ENCODE data around the gene SLC9A8. TPM values are rescaled to one million over a fixed set of nuclear protein-coding genes. Genes with fewer than 3 reads are reported as not detected.
A peak's percentile ranks its signal among the peaks of the same experiment; 100 is the strongest.

SLC9A8 gene
- total and polyA plus RNA-seq, 2 of the 4 experiments (the other 2 are of a cell fraction): 4.1 to 5.0 TPM

GRCh38 chr20:49894073-49894470 is 81.4 kb downstream of the SLC9A8 start:
- no peak for TF ChIP-seq USF2 (IDR thresholded peaks at IDR 0.05; ENCODE audit: low read depth, low read length)
- TF ChIP-seq MAZ (IDR thresholded peaks at IDR 0.05; ENCODE audit: borderline replicate concordance, low read depth, low read length): no peak
- TF ChIP-seq ELK1 (IDR thresholded peaks at IDR 0.05; ENCODE audit: borderline replicate concordance, low read depth, low read length): no peak
- no peak for TF ChIP-seq SMC3 (IDR thresholded peaks at IDR 0.05; ENCODE audit: low read depth, low read length)
- TF ChIP-seq FOS (IDR thresholded peaks at IDR 0.05; ENCODE audit: low read depth, low read length): no peak
- no peak for TF ChIP-seq MAFK (IDR thresholded peaks at IDR 0.05; ENCODE audit: low read depth, low read length)
- TF ChIP-seq NFE2L2 (IDR thresholded peaks at IDR 0.05; ENCODE audit: low read depth, low read length): no peak
- no peak for TF ChIP-seq CHD1 (IDR thresholded peaks at IDR 0.05; ENCODE audit: low read depth, low read length)
- TF ChIP-seq POLR2A (IDR thresholded peaks at IDR 0.05; ENCODE audit: low read depth, low read length): no peak
- TF ChIP-seq CEBPB (IDR thresholded peaks at IDR 0.05; ENCODE audit: low read depth, low read length): no peak
- TF ChIP-seq CTCF (conservative IDR thresholded peaks at IDR 0.05; ENCODE audit: low read depth, low read length): no peak
- TF ChIP-seq RFX5 (IDR thresholded peaks at IDR 0.05; ENCODE audit: low read depth, low read length): no peak
- no peak for TF ChIP-seq RCOR1 (IDR thresholded peaks at IDR 0.05; ENCODE audit: insufficient replicate concordance, low read length)
- no peak for TF ChIP-seq RAD21 (IDR thresholded peaks at IDR 0.05; ENCODE audit: low read length)
- no peak for TF ChIP-seq BHLHE40 (IDR thresholded peaks at IDR 0.05; ENCODE audit: low read depth, low read length)
- no peak for TF ChIP-seq MXI1 (IDR thresholded peaks at IDR 0.05; ENCODE audit: borderline replicate concordance, low read depth, low read length)
- BruUV-seq (replicated peaks): no TSS peak
- Histone ChIP-seq H2AK9ac (replicated peaks; ENCODE audit: low read depth, low read length, poor library complexity) (no peak overlapping the region), H3K4ac (ENCODE audit: low read depth, low read length) (no peak overlapping the region), H4K20me1 (ENCODE audit: insufficient read depth, low read length) (no peaks in the 10 kb centered on the region), H2BK120ac (ENCODE audit: low read depth, low read length) (no peak overlapping the region), H3K27ac (ENCODE audit: insufficient read depth, low read length) (no peak overlapping the region), H3K9ac (ENCODE audit: low read depth, low read length) (no peak overlapping the region), H3K4me3 (ENCODE audit: insufficient read depth, low read depth, low read length) (no peak overlapping the region), H4K5ac (ENCODE audit: low read depth, low read length) (no peak overlapping the region), H3K4me2 (ENCODE audit: low read depth, low read length) (peak overlapping the region; percentile 60), H2BK20ac (ENCODE audit: low read depth, low read length) (no peak overlapping the region), H3K4me1 (ENCODE audit: control insufficient read depth, insufficient read depth, low read length) (peaks cover 20% of the 10 kb centered on the region), H4K8ac (ENCODE audit: low read depth in 2 of 2, low read length in 2 of 2) (no peak overlapping the region), H3K14ac (replicated peaks; ENCODE audit: low read depth, low read length) (no peak overlapping the region; the same call in 1 of the 2 replicates), H3K18ac (ENCODE audit: low read depth, low read length) (no peak overlapping the region), H3K56ac (ENCODE audit: extremely low read depth, insufficient read depth, low read length) (no peak overlapping the region), H2BK5ac (ENCODE audit: low read depth, low read length, poor library complexity, severe bottlenecking) (no peak overlapping the region), H3K27me3 (ENCODE audit: control insufficient read depth, insufficient read depth, low read length) (no peaks in the 10 kb centered on the region), H3K23ac (ENCODE audit: low read depth, low read length) (peak overlapping the region; percentile 3; the same call in 1 of the 2 replicates), H2AFZ (replicated peaks; ENCODE audit: low read length, poor library complexity) (no peak overlapping the region), H3K36me3 (ENCODE audit: control insufficient read depth, insufficient read depth, low read length) (0 out of 2 replicates have a peak, but pooled peaks cover 1% of the 10 kb centered on the region), H3K79me1 (ENCODE audit: low read depth in 1 of 2, low read length in 2 of 2) (peaks cover 0 to 4% of the 10 kb centered on the region in 2 experiments; a peak in 1 of 4 replicates), H3K9me1 (ENCODE audit: insufficient read depth, low read length) (no peaks in the 10 kb centered on the region), H2AK5ac (ENCODE audit: low read depth, low read length) (no peak overlapping the region), H4K91ac (ENCODE audit: insufficient read depth, low read depth, low read length) (no peak overlapping the region), H2BK15ac (ENCODE audit: low read depth, low read length) (no peak overlapping the region), H3K9me3 (ENCODE audit: control insufficient read depth, insufficient read depth, low read length) (no peaks in the 10 kb centered on the region)
- POLR2A ChIA-PET (ENCODE audit: unreplicated experiment): no interaction called here
- CTCF ChIA-PET: no interaction called here
- dilution Hi-C loops (cut with HindIII; ENCODE audit: low sequenced_read_pairs, unreplicated experiment): no loop called here
- intact Hi-C loops (cut with micrococcal nuclease): no loop called here
- ATAC-seq (ENCODE audit: low read depth) (no peak), DNase-seq (no peak)
- in situ Hi-C loops (cut with MboI; ENCODE audit: low sequenced_read_pairs): no loop called here
- no CpG with 5 or more reads among the region's 6 CpGs for WGBS, 2 experiments (ENCODE audit: extremely low coverage in 2 of 2, insufficient read length in 1 of 2)
